Left ventricle myocardium inferior (tissue), 1 donor: ENCODE results near the gene AHCYL1. TPM values are rescaled to one million over a fixed set of nuclear protein-coding genes. Genes with fewer than 3 reads are reported as not detected.

Experiments used
- DNase-seq: peaks from one replicate; pipeline ENCODE4 v3.0.0-alpha.2; 2020
- H3K27ac ChIP-seq: fragments of 200-600 bp; replicated peaks from 2 replicates; pipeline ENCODE4 v1.8.0; 2021
- H3K27me3 ChIP-seq: fragments of 200-600 bp; 2 replicates; pipeline ENCODE4 v1.8.0; 2021; ENCODE audit warnings: low read depth
- H3K36me3 ChIP-seq: fragments of 200-600 bp; 2 replicates; pipeline ENCODE4 v1.8.0; 2021
- H3K4me1 ChIP-seq: fragments of 200-600 bp; 2 replicates; pipeline ENCODE4 v1.8.0; 2021
- H3K4me3 ChIP-seq: fragments of 200-600 bp; 2 replicates; pipeline ENCODE4 v1.8.0; 2021; ENCODE audit warnings: mild to moderate bottlenecking, moderate library complexity
- H3K9me3 ChIP-seq: fragments of 200-600 bp; replicated peaks from 2 replicates; pipeline ENCODE4 v1.8.0; 2021
- intact Hi-C: fragments of 100-400 bp; cut with micrococcal nuclease; formaldehyde crosslinking; loops from one replicate; pipeline ENCODE4 v1.11.0; 2022
- total RNA-seq: library from RNA; stranded (reverse); fragmentation: NEBNext Ultra II Directional; extraction: Animal tissue kit (Norgen Biotek cat#: 25700); gene quantifications from one replicate; pipeline ENCODE4 v1.2.1, GENCODE V29; 2021
- TF ChIP-seq, protein P1 (sequence below): fragments of 200-600 bp; IDR thresholded peaks from 2 replicates; pipeline ENCODE4 v1.8.0; 2021; ENCODE audit warnings: antibody characterized with exemption, mild to moderate bottlenecking, borderline replicate concordance
- donor health status: DM: no; HTN: yes; CAD: no; lungs with severe emphysema.

AHCYL1 gene
- total RNA-seq, 1 donor from 2014 or later, result 45.2 TPM

DNA sequence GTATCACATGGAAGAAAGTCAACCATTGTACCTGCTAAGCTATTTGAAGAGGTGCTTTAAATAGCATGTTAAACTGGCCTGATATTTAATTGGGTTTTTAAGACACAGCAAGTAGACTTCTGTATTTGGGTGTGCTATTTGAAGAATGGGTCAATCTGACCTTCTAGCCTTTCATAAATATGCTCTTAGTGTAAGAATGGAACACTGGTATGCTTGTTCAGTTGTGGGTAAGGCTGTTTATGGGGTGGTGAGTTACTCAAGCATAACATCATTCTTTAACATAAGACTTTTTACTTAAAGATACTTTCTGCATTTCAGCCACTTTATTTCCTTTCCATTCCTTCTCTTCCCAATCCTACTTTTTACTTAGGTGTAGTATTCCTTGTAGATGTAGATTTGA lies 21.4 kb downstream of the AHCYL1 start:
- peak overlapping the region; percentile 2 for H3K4me3 ChIP-seq
- peaks cover 72% of the 10 kb centered on the region for H3K4me1 ChIP-seq
- H3K27ac ChIP-seq, result peak overlapping the region; percentile 82
- no peaks in the 10 kb centered on the region for H3K9me3 ChIP-seq
- TF ChIP-seq, protein P1, sequence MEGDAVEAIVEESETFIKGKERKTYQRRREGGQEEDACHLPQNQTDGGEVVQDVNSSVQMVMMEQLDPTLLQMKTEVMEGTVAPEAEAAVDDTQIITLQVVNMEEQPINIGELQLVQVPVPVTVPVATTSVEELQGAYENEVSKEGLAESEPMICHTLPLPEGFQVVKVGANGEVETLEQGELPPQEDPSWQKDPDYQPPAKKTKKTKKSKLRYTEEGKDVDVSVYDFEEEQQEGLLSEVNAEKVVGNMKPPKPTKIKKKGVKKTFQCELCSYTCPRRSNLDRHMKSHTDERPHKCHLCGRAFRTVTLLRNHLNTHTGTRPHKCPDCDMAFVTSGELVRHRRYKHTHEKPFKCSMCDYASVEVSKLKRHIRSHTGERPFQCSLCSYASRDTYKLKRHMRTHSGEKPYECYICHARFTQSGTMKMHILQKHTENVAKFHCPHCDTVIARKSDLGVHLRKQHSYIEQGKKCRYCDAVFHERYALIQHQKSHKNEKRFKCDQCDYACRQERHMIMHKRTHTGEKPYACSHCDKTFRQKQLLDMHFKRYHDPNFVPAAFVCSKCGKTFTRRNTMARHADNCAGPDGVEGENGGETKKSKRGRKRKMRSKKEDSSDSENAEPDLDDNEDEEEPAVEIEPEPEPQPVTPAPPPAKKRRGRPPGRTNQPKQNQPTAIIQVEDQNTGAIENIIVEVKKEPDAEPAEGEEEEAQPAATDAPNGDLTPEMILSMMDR, result no peak
- H3K36me3 ChIP-seq, result peaks cover 21% of the 10 kb centered on the region
- H3K27me3 ChIP-seq, result no peaks in the 10 kb centered on the region
- DNase-seq, result no peak
- intact Hi-C loops, result no loop called here

DNA sequence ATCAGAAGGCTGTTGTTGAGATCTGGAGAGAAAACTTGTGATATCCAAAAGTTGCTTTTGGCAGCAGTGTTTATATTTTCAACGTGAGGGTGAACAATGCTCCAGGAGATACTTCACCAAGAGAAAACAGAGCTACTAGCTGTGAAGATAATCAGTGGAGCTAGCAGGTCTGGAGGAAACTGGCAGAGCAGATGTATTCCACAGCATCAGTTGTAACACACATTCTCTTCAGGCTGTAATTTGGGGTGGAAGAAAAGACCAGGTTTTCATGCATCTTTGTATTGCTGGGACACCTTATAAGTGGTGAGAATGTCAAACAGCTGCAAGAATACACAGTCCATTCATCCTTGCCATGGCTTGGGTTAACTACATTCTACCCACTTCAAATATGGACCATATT lies 22.0 kb downstream of the AHCYL1 start:
- Histone ChIP-seq H3K4me3 (no peak overlapping the region), H3K27me3 (no peaks in the 10 kb centered on the region), H3K36me3 (peaks cover 27% of the 10 kb centered on the region), H3K4me1 (peaks cover 72% of the 10 kb centered on the region), H3K9me3 (no peaks in the 10 kb centered on the region), H3K27ac (peak overlapping the region; percentile 82)
- TF ChIP-seq, protein P1, result no peak
- DNase-seq, result no peak
- intact Hi-C loops, result no loop called here

DNA sequence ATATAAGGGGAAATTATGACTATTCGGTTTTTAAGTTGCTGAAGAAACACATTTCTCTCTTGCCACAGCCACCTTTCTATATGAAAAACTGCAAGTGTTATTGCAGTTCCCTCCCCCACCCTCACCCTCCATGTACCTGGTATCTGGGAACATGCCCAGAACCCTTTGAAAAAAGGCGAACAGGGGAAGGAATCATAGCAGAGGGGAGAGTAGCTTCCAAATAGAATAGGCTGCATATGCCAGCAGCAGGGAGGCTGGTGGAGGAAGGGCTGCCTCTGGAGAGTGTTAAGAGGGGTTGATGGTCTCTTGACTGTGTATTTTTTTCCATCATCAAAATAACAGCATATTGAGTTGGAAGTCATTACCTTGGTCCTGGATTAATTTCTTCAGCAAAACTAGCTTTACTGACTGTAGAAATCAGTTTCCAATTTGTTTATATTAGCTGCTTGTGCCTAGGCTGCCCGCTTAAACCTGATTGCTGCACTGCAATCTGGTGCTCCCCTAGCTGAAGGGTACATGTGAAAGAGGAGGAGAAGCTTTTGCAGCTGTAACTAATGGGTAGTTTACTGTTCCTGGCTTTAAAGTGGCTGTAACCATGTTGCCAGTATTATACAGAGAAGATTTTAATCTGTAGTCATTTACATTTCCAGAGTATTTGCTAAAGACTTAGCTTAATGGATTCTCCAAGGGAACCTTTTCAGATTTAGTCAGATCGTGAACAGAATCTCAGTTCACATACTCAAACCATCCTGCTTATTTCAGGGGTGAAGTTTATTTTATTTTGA lies 22.7 kb downstream of the AHCYL1 start:
- H3K4me3 ChIP-seq, result no peak overlapping the region

DNA sequence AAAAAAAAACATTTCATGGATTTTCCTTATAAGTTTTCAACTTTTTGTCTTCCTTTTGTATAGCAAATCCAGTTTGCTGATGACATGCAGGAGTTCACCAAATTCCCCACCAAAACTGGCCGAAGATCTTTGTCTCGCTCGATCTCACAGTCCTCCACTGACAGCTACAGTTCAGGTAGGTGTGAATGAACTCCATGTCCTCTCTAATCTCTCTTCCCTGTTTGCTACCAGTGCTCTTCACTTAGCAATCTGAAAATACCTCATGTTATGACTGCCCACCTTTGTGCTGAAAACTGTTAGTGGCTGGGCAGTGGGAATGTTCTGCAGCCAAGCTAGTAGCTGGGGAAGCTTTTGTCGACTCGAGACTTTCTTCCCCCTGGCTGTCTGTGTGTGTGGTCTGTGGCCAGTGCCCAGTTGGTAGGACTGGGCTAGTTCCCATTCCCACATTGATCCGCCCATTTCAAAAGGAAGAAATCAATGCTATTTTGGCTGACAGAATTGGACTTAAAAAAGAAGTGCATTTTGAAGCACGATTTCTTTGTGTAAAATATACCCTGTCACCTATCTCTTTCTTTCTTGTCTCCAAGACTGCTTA lies 24.5 kb downstream of the AHCYL1 start:
- TF ChIP-seq, protein P1, result no peak
- intact Hi-C loops, result no loop called here
- H3K27ac ChIP-seq, result no peak overlapping the region
- no peaks in the 10 kb centered on the region for H3K9me3 ChIP-seq
- DNase-seq, result no peak
- peaks cover 52% of the 10 kb centered on the region for H3K4me1 ChIP-seq
- H3K27me3 ChIP-seq, result no peaks in the 10 kb centered on the region
- peaks cover 52% of the 10 kb centered on the region for H3K36me3 ChIP-seq
- no peak overlapping the region for H3K4me3 ChIP-seq

More for the DNA sequence above, 22.7 kb downstream of the AHCYL1 start:
- peaks cover 34% of the 10 kb centered on the region for H3K36me3 ChIP-seq
- H3K27ac ChIP-seq, result peak overlapping the region; percentile 82
- no peaks in the 10 kb centered on the region for H3K9me3 ChIP-seq
- TF ChIP-seq, protein P1, result no peak
- intact Hi-C loops, result no loop called here
- no peaks in the 10 kb centered on the region for H3K27me3 ChIP-seq
- peaks cover 70% of the 10 kb centered on the region for H3K4me1 ChIP-seq
- DNase-seq, result no peak

DNA sequence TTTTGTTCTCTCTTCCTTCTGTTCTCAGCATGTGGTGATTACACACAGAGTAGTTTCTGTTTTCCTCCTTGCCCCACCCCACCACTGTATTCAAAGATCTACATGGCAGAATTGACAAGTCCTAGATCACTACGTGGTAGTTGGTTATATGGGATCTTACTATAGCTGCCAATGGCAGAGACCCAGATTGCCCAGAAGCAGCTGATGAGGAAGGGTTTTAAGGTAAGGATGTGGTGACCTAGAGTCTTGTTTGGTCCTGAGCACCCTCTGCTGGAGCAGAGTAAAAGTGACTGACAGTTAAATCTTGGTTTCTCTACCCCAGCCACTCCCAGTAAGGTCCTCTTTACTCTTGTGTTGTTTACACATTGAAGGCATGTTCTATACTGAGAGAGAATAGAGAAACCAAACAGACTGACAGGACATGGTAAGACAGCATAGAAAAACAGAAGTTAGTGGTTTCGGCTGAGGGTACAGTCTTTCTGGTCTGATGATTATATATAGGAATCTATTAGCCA lies 27.0 kb downstream of the AHCYL1 start:
- Histone ChIP-seq H3K9me3 (no peaks in the 10 kb centered on the region), H3K4me3 (no peak overlapping the region), H3K27ac (no peak overlapping the region), H3K36me3 (peaks cover 77% of the 10 kb centered on the region), H3K4me1 (peaks cover 27% of the 10 kb centered on the region), H3K27me3 (no peaks in the 10 kb centered on the region)
- intact Hi-C loops, result no loop called here
- DNase-seq, result no peak
- TF ChIP-seq, protein P1, result peak; percentile 64
